Cardiac ventricle fibroblast (primary cell): ENCODE results near the gene OR6Q1. TPM values are rescaled to one million over a fixed set of nuclear protein-coding genes. Genes with fewer than 3 reads are reported as not detected.

Experiments
- total RNA-seq: library from RNA; depleted of rRNA; stranded (reverse); fragments of >200 nt; gene quantifications from 2 replicates; pipeline ENCODE4 v1.2.3, GENCODE V29; 2015

OR6Q1 gene
- total RNA-seq, result not detected in 2 replicates

GRCh38 chr11:58030653-58031052 lies at the start of gene OR6Q1:
Gene OR6Q1, plus strand, starts transcription at chr11:58030953. Its CDS starts 0 bp downstream, at chr11:58030953.

GRCh38 chr11:58023435-58023931 lies 7.3 kb upstream of the OR6Q1 start, which contains the start of gene OR9Q1:
Gene OR9Q1, plus strand, starts transcription at chr11:58023881. Its CDS starts 155,564 bp downstream, at chr11:58179445.

Other genes starting within 250 kb of the OR6Q1 start
- gene OR9Q1, start 7.1 kb upstream of the OR6Q1 start, total RNA-seq, result not detected in 2 replicates
- gene OR9I1, start 94.6 kb downstream of the OR6Q1 start, total RNA-seq, result not detected in 2 replicates
- not detected in 2 replicates for gene OR9Q2, start 158.1 kb downstream of the OR6Q1 start, total RNA-seq
- gene OR1S2, start 173.2 kb downstream of the OR6Q1 start, total RNA-seq, result not detected in 2 replicates
- not detected in 2 replicates for gene OR1S1, start 181.8 kb downstream of the OR6Q1 start, total RNA-seq
- gene OR10Q1, start 198.0 kb downstream of the OR6Q1 start, total RNA-seq, result not detected in 2 replicates
- gene OR10W1, start 237.3 kb downstream of the OR6Q1 start, total RNA-seq, result not detected in 2 replicates